ENCODE results near the gene DHRS9. TPM values are rescaled to one million over a fixed set of nuclear protein-coding genes. Genes with fewer than 3 reads are reported as not detected.

The DHRS9 gene
- total RNA-seq (2022; extraction: Qiagen RNA extraction) = 3.1 to 3.9 TPM (median 3.4 TPM) in 5 replicates

GRCh38 chr2:169069341-169069740, at the start of gene DHRS9:
Gene DHRS9 (plus strand): TSS chr2:169069563. CDS start chr2:169081582, 12,019 bp downstream.

DNA sequence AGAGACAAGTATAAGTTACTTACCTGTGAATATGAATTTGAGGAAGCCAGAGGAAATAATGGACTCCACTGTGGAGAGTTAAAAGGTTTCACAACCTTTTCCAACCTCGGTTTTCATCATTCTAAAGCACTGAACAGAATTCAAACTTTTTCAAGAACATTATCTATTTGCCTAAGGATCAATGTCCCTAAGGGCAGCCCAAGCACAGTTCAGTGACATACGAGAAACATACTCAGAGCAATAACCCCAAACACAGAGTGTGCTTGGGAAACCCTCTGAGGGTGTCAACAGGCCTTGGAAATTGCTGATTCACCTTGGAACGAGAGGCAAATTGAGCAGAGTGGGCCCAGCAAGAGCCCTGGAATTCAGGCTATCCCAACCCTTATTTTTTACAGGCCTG, 38.2 kb upstream of the DHRS9 start, which contains the start of gene ABCB11:
TSS of gene ABCB11 (minus strand) at position 123 of the 400 bp plus-strand sequence. CDS start 13,199 bp downstream, outside the sequence.

Other genes starting within 250 kb of the DHRS9 start
- 15.2 to 19.4 TPM (median 18.3 TPM) in 5 replicates for gene SPC25, start 179.1 kb upstream of the DHRS9 start, total RNA-seq (2022; extraction: Qiagen RNA extraction)
- gene G6PC2, start 168.3 kb upstream of the DHRS9 start, total RNA-seq (2022; extraction: Qiagen RNA extraction) = not detected in 5 replicates
- gene ABCB11, start 38.2 kb upstream of the DHRS9 start, total RNA-seq (2022; extraction: Qiagen RNA extraction) = 0.01 to 0.06 TPM (median 0.02 TPM) in 5 replicates

All from A549 treated with AZD2906 at 1 μM for 4 hours (cell line).